Fibroblast of lung (primary cell): ENCODE measurements around the gene NEK4.

ENCODE experiments used
- CTCF ChIP-seq, 2 donors: IDR thresholded peaks in 1 of 2; conservative IDR thresholded peaks in 1 of 2; 1 replicate in 1 of 2; 2 replicates in 1 of 2; pipeline ENCODE4 v1.5.1; 2011 to 2012; ENCODE audit warnings: low read length in 2 of 2, control low read depth in 1 of 2, inconsistent platforms in 1 of 2, low read depth in 1 of 2, mild to moderate bottlenecking in 1 of 2
- EZH2 ChIP-seq: IDR thresholded peaks from 2 replicates; pipeline ENCODE4 v1.5.1; 2012; ENCODE audit warnings: low read length, control low read depth, mild to moderate bottlenecking; ENCODE audit errors: missing control alignments

- TF ChIP-seq CTCF (conservative IDR thresholded peaks at IDR 0.05 in 1 of 2, IDR thresholded peaks at IDR 0.05 in 1 of 2; ENCODE audit: low read depth in 1 of 2, low read length in 2 of 2) (no peak), EZH2 (no peak)
Measured at GRCh38 chr3:52660046-52660445, 110.7 kb downstream of the NEK4 start.
